Esophagus squamous epithelium (tissue), 5 donors: Measurements from ENCODE around the gene RNF183. TPM values are rescaled to one million over a fixed set of nuclear protein-coding genes. Genes with fewer than 3 reads are reported as not detected.

ENCODE experiments used
- DNase-seq: peaks from one replicate; lab custom pipeline; 2025; lab: John Stamatoyannopoulos, UW
- H3K27ac ChIP-seq, 4 donors: fragments of 200-600 bp; sonication (generic); one replicate each; pipeline ENCODE4 v1.5.1; 2016 to 2019; ENCODE audit warnings: mild to moderate bottlenecking in 1 of 4
- H3K27me3 ChIP-seq, 4 donors: fragments of 200-600 bp; sonication (generic); 1 replicate in 3 of 4; 2 replicates in 1 of 4; pipeline versions ENCODE4 v1.5.1 to v1.6.0; 2017 to 2021; ENCODE audit warnings: antibody characterized with exemption in 1 of 4
- H3K36me3 ChIP-seq, 3 donors: fragments of 200-600 bp; sonication (generic); one replicate each; pipeline ENCODE4 v1.5.1; 2016 to 2019
- H3K4me1 ChIP-seq, 3 donors: fragments of 200-600 bp; sonication (generic); one replicate each; pipeline ENCODE4 v1.5.1; 2017 to 2019
- H3K4me3 ChIP-seq, 4 donors: fragments of 200-600 bp; sonication (generic); 1 replicate in 3 of 4; 2 replicates in 1 of 4; pipeline ENCODE4 v1.5.1; 2016 to 2019; ENCODE audit warnings: mild to moderate bottlenecking in 2 of 4, moderate library complexity in 1 of 4
- H3K9me3 ChIP-seq, 3 donors: fragments of 200-600 bp; sonication (generic); one replicate each; pipeline ENCODE4 v1.5.1; 2016 to 2019
- POLR2A ChIP-seq, 4 donors: fragments of 450-650 bp; IDR thresholded peaks; one replicate each; pipeline ENCODE4 v1.6.1; 2017; ENCODE audit warnings: antibody characterized with exemption in 4 of 4, mild to moderate bottlenecking in 4 of 4, moderate library complexity in 3 of 4
- WGBS, 2 donors: methylation state at CpG; one replicate each; pipeline ENCODE4 v1.1.5; 2018; 5-methylcytosine and 5-hydroxymethylcytosine counted together
- intact Hi-C: fragments of 100-400 bp; cut with DNase I; formaldehyde crosslinking; loops from one replicate; pipeline ENCODE4 v1.15.0; 2022
- total RNA-seq, 4 donors: library from RNA; depleted of rRNA; stranded (reverse); fragments of >200 nt; gene quantifications; one replicate each; pipeline ENCODE4 v1.1.0, GENCODE V29; 2016
- TF ChIP-seq, protein P1 (sequence below), 6 experiments: fragments of 450-650 bp in 4 of 6; fragments of 200-600 bp in 2 of 6; sonication (generic) in 2 of 6; IDR thresholded peaks; one replicate each; pipeline ENCODE4 v1.5.1; 2016 to 2019; ENCODE audit warnings: antibody characterized with exemption in 6 of 6, mild to moderate bottlenecking in 4 of 6, moderate library complexity in 4 of 6
- donor health status: DM: yes; HTN: yes; CAD: no.

Gene RNF183
- total RNA-seq, 4 donors from 2014 or later = 2.1 to 6.0 (median 3.4) TPM; not detected in 1

GRCh38 chr9:113267911-113268566, 35.1 kb downstream of the RNF183 start:
- intact Hi-C loops = no loop called here
- peaks cover 8 to 80% (median 26%) of the 10 kb centered on the region in 3 donors for H3K36me3 ChIP-seq
- DNase-seq = no peak
- H3K27ac ChIP-seq = no peak overlapping the region
- TF ChIP-seq, protein P1, sequence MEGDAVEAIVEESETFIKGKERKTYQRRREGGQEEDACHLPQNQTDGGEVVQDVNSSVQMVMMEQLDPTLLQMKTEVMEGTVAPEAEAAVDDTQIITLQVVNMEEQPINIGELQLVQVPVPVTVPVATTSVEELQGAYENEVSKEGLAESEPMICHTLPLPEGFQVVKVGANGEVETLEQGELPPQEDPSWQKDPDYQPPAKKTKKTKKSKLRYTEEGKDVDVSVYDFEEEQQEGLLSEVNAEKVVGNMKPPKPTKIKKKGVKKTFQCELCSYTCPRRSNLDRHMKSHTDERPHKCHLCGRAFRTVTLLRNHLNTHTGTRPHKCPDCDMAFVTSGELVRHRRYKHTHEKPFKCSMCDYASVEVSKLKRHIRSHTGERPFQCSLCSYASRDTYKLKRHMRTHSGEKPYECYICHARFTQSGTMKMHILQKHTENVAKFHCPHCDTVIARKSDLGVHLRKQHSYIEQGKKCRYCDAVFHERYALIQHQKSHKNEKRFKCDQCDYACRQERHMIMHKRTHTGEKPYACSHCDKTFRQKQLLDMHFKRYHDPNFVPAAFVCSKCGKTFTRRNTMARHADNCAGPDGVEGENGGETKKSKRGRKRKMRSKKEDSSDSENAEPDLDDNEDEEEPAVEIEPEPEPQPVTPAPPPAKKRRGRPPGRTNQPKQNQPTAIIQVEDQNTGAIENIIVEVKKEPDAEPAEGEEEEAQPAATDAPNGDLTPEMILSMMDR (IDR thresholded peaks at IDR 0.05) = no peak
- no peak for TF ChIP-seq POLR2A (IDR thresholded peaks at IDR 0.05)
- no peaks in the 10 kb centered on the region for H3K27me3 ChIP-seq
- 63 to 88% methylated on average over 1 to 4 of the region's 4 CpGs for WGBS, 2 donors
- H3K9me3 ChIP-seq = no peaks in the 10 kb centered on the region
- no peak overlapping the region for H3K4me3 ChIP-seq
- no peaks in the 10 kb centered on the region for H3K4me1 ChIP-seq

GRCh38 chr9:113266174-113266573, 37.0 kb downstream of the RNF183 start:
- Histone ChIP-seq H3K4me1 (no peaks in the 10 kb centered on the region), H3K36me3 (peaks cover 0 to 80% (median 12%) of the 10 kb centered on the region in 3 donors), H3K27me3 (no peaks in the 10 kb centered on the region), H3K27ac (no peak overlapping the region), H3K4me3 (no peak overlapping the region), H3K9me3 (no peaks in the 10 kb centered on the region)
- intact Hi-C loops = no loop called here
- WGBS, 2 donors = 83 to 95% methylated on average over 3 of the region's 3 CpGs
- TF ChIP-seq, protein P1 (IDR thresholded peaks at IDR 0.05) = no peak
- no peak for DNase-seq

DNA sequence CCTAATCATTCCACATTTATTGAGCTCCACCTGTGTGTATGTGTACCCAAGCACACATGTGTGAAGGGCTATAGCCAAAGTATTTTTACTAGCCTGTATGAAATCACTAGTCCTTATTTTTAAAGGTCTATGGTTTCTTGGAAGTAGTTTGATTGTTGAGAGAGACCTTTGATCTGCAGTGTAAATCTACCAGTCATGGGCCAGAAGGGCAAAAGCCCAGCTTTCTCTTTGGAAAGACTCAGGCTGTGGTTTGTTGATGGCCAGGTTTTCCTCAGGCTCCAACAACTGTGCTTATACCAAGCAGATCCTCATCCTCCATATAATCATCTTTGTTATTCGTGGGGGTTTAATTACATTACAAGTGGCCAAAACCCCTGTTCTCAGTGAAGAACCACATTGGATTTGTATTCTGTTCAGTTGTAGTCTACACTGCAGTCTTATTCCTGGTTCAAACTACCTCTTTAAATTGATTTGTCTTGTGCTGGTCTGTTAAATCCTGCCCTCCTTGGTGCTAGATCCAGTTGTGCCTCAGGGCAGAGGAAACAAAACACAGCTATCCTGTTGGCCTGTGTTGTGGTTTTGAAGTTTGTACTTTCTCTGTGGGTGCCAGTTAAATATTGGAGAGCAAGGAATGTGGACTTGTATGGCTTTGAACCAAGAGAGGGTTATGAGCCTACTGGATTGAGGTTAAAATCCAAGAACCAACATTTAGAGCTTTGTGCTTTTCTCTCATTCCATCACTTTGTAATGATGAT, 41.1 kb downstream of the RNF183 start:
- TF ChIP-seq, protein P1 (IDR thresholded peaks at IDR 0.05) = no peak
- TF ChIP-seq POLR2A (IDR thresholded peaks at IDR 0.05) = no peak
- peaks cover 0 to 80% (median 7%) of the 10 kb centered on the region in 3 donors for H3K36me3 ChIP-seq
- H3K4me1 ChIP-seq = no peaks in the 10 kb centered on the region
- no peaks in the 10 kb centered on the region for H3K9me3 ChIP-seq
- H3K27ac ChIP-seq = no peak overlapping the region
- no peak overlapping the region for H3K4me3 ChIP-seq
- WGBS, 2 donors = 50 to 80% methylated on average over 1 of the region's 1 CpG
- intact Hi-C loops = no loop called here
- H3K27me3 ChIP-seq = no peaks in the 10 kb centered on the region
- DNase-seq = no peak

DNA sequence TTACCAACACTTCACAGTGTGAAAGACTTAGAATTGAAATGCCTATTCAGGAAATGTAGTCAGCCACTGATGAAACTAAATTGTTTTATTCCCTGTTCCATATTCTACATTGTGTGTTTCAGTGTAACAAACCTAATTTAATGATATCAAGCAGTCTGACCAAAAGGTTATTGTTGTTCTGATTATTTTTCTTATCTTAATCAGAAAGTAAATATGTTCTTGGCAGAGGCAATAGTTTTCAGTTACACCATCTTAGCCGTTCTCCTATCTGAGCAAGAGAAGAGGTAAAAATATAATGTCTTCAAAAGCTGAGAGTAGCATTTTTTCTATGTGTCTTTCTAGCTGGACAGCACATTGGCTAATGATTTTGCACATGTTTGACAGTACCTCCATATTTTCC, 44.9 kb downstream of the RNF183 start:
- Histone ChIP-seq H3K4me3 (no peak overlapping the region), H3K9me3 (no peaks in the 10 kb centered on the region), H3K4me1 (no peaks in the 10 kb centered on the region), H3K27ac (no peak overlapping the region), H3K27me3 (no peaks in the 10 kb centered on the region), H3K36me3 (peaks cover 0 to 80% (median 7%) of the 10 kb centered on the region in 3 donors)
- 76% methylated on average over 1 of the region's 1 CpG for WGBS, 2 donors
- no peak for DNase-seq
- intact Hi-C loops = no loop called here
- no peak for TF ChIP-seq POLR2A (IDR thresholded peaks at IDR 0.05)
- TF ChIP-seq, protein P1 (IDR thresholded peaks at IDR 0.05) = no peak

- Histone ChIP-seq H3K4me3 (no peak overlapping the region), H3K9me3 (no peaks in the 10 kb centered on the region), H3K27ac (no peak overlapping the region), H3K27me3 (no peaks in the 10 kb centered on the region), H3K36me3 (peaks cover 0 to 78% (median 7%) of the 10 kb centered on the region in 3 donors), H3K4me1 (no peaks in the 10 kb centered on the region)
- no peak for TF ChIP-seq POLR2A (IDR thresholded peaks at IDR 0.05)
- TF ChIP-seq, protein P1 (IDR thresholded peaks at IDR 0.05) = no peak
- DNase-seq = no peak
- 96 to 98% methylated on average over 3 of the region's 3 CpGs for WGBS, 2 donors
- intact Hi-C loops = no loop called here
Measured at GRCh38 chr9:113257863-113258262, 45.3 kb downstream of the RNF183 start.
